ENCODE data around the gene ABCA7.
A peak's percentile ranks its signal among the peaks of the same experiment; 100 is the strongest.
"Not testable (repeated sequence)": the region's sequence is repeated elsewhere in the genome, so short reads cannot be mapped to it uniquely, and the experiment has no call there.

ABCA7 gene

DNA sequence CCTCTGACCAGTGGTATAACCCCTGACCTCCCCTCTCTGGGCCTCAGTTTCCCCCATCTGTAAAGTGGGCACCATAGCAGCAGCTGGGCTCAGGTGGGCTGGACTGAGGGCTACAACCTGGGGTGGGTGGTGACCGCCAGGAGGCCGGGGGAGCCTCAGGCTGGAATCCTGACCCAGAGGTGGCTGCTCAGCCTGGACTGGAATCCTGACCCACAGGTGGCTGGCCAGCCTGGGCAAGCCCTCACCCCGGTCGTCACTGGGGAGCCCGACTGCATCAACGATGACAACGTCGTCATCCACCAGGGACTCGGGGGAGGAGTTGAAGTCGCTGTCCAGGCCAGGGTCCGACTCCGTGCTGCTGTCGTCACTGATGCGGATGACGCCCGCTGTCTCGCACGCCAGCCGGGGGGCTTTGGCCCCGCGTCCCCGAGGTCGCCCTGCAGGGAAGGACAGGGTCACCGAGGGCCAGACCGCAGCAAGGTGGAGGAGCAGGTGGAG lies 74.1 kb downstream of the ABCA7 start:
- H3K27ac ChIP-seq = peak overlapping the region; percentile 79
- TF ChIP-seq, protein P1, sequence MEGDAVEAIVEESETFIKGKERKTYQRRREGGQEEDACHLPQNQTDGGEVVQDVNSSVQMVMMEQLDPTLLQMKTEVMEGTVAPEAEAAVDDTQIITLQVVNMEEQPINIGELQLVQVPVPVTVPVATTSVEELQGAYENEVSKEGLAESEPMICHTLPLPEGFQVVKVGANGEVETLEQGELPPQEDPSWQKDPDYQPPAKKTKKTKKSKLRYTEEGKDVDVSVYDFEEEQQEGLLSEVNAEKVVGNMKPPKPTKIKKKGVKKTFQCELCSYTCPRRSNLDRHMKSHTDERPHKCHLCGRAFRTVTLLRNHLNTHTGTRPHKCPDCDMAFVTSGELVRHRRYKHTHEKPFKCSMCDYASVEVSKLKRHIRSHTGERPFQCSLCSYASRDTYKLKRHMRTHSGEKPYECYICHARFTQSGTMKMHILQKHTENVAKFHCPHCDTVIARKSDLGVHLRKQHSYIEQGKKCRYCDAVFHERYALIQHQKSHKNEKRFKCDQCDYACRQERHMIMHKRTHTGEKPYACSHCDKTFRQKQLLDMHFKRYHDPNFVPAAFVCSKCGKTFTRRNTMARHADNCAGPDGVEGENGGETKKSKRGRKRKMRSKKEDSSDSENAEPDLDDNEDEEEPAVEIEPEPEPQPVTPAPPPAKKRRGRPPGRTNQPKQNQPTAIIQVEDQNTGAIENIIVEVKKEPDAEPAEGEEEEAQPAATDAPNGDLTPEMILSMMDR (conservative IDR thresholded peaks at IDR 0.05) = no peak

DNA sequence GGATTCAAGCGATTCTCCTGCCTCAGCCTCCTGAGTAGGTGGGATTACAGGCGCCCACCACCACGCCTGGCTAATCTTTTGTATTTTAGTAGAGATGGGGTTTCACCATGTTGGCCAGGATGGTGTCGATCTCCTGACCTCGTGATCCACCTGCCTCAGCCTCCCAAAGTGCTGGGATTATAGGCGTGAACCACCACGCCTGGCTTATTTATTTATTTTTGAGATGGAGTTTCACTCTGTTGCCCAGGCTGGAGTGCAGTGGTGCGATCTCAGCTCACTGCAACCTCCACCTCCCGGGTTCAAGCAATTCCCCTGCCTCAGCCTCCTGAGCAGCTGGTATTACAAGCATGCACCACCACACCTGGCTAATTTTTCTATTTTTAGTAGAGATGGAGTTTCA lies 74.8 kb downstream of the ABCA7 start:
- not testable (repeated sequence) for H3K27ac ChIP-seq
